ENCODE measurements around the gene SORL1.
A peak's percentile ranks its signal among the peaks of the same experiment; 100 is the strongest.

Gene SORL1

GRCh38 chr11:121514432-121515334 lies 62.6 kb downstream of the SORL1 start:
- no peak for DNase-seq (ENCODE audit: low spot score)
- TF ChIP-seq CTCF (IDR thresholded peaks at IDR 0.05; ENCODE audit: borderline replicate concordance, control extremely low read depth, extremely low read depth, insufficient read depth, missing control alignments) = no peak
- in situ Hi-C loops (cut with MboI; ENCODE audit: low sequenced_read_pairs, unreplicated experiment) = no loop called here

GRCh38 chr11:121515335-121515671 lies 63.2 kb downstream of the SORL1 start:
- in situ Hi-C loops (cut with MboI; ENCODE audit: low sequenced_read_pairs, unreplicated experiment) = no loop called here
- TF ChIP-seq CTCF (IDR thresholded peaks at IDR 0.05; ENCODE audit: borderline replicate concordance, control extremely low read depth, extremely low read depth, insufficient read depth, missing control alignments) = no peak
- no peak for DNase-seq (ENCODE audit: low spot score)

- no peak for TF ChIP-seq CTCF (IDR thresholded peaks at IDR 0.05; ENCODE audit: borderline replicate concordance, control extremely low read depth, extremely low read depth, insufficient read depth, missing control alignments)
- in situ Hi-C loops (cut with MboI; ENCODE audit: low sequenced_read_pairs, unreplicated experiment) = no loop called here
- DNase-seq (ENCODE audit: low spot score) = no peak
Observed at GRCh38 chr11:121517996-121518395, 65.9 kb downstream of the SORL1 start.

GRCh38 chr11:121520243-121521144 lies 68.4 kb downstream of the SORL1 start:
- in situ Hi-C loops (cut with MboI; ENCODE audit: low sequenced_read_pairs, unreplicated experiment) = no loop called here
- DNase-seq (ENCODE audit: low spot score) = no peak
- TF ChIP-seq CTCF (IDR thresholded peaks at IDR 0.05; ENCODE audit: borderline replicate concordance, control extremely low read depth, extremely low read depth, insufficient read depth, missing control alignments) = no peak

GRCh38 chr11:121521145-121522042 lies 69.3 kb downstream of the SORL1 start:
- in situ Hi-C loops (cut with MboI; ENCODE audit: low sequenced_read_pairs, unreplicated experiment) = no loop called here
- no peak for TF ChIP-seq CTCF (IDR thresholded peaks at IDR 0.05; ENCODE audit: borderline replicate concordance, control extremely low read depth, extremely low read depth, insufficient read depth, missing control alignments)
- peak; percentile 38 for DNase-seq (ENCODE audit: low spot score)
